ENCODE results near the gene SDHAF3.

Gene SDHAF3

GRCh38 chr7:97224316-97224715 is 106.8 kb downstream of the SDHAF3 start:
- no peak for FAIRE-seq

GRCh38 chr7:97226541-97226940 is 109.0 kb downstream of the SDHAF3 start:
- FAIRE-seq = no peak
